Measurements from ENCODE around the gene POLN. TPM values are rescaled to one million over a fixed set of nuclear protein-coding genes. Genes with fewer than 3 reads are reported as not detected.

POLN gene
- total RNA-seq, 2 experiments from 2014 or later = 4.0 to 4.4 TPM

GRCh38 chr4:2219233-2219760 lies 22.6 kb downstream of the POLN start:
- BruUV-seq (replicated peaks) = no TSS peak
- ChIA-PET CTCF (ENCODE audit: unreplicated experiment) (no interaction called here), POLR2A (interaction anchor here (0.6 kb wide), 1 partner anchor 19 kb away, joined by 3 read pairs; no protein-coding TSS in a partner anchor)
- Histone ChIP-seq H3K4me3 (ENCODE audit: low read depth, low read length, poor library complexity, severe bottlenecking) (no peak overlapping the region), H3K9me2 (ENCODE audit: insufficient read depth, low read length) (no peaks in the 10 kb centered on the region), H3K9me3 (ENCODE audit: low read length) (no peaks in the 10 kb centered on the region), H3K27ac (ENCODE audit: low read depth, low read length, poor library complexity, severe bottlenecking) (no peak overlapping the region), H3K4me1 (ENCODE audit: insufficient read depth, low read length, poor library complexity, severe bottlenecking) (no peaks in the 10 kb centered on the region), H2AFZ (ENCODE audit: low read length) (no peak overlapping the region), H3K79me2 (ENCODE audit: insufficient read depth, low read depth, low read length) (no peaks in the 10 kb centered on the region), H3K36me3 (ENCODE audit: insufficient read depth, low read length) (peaks cover 12% of the 10 kb centered on the region; the same call in 1 of the 2 replicates), H4K20me1 (ENCODE audit: insufficient read depth, low read length) (no peaks in the 10 kb centered on the region), H3K4me2 (ENCODE audit: low read length) (no peak overlapping the region)
- TF ChIP-seq EZH2phosphoT487 (IDR thresholded peaks at IDR 0.05; ENCODE audit: borderline replicate concordance, low read depth, low read length) (no peak), CTCF (conservative IDR thresholded peaks at IDR 0.05; ENCODE audit: low read length) (no peak)
- no peak for DNase-seq (ENCODE audit: low spot score)
- intact Hi-C loops (cut with micrococcal nuclease; ENCODE audit: unreplicated experiment) = no loop called here

- Histone ChIP-seq H3K9me2 (ENCODE audit: insufficient read depth, low read length) (no peaks in the 10 kb centered on the region), H3K27ac (ENCODE audit: low read depth, low read length, poor library complexity, severe bottlenecking) (no peak overlapping the region), H3K9me3 (ENCODE audit: low read length) (no peaks in the 10 kb centered on the region), H3K79me2 (ENCODE audit: insufficient read depth, low read depth, low read length) (no peaks in the 10 kb centered on the region), H2AFZ (ENCODE audit: low read length) (no peak overlapping the region), H4K20me1 (ENCODE audit: insufficient read depth, low read length) (no peaks in the 10 kb centered on the region), H3K4me1 (ENCODE audit: insufficient read depth, low read length, poor library complexity, severe bottlenecking) (no peaks in the 10 kb centered on the region), H3K36me3 (ENCODE audit: insufficient read depth, low read length) (peaks cover 11% of the 10 kb centered on the region; the same call in 1 of the 2 replicates), H3K4me3 (ENCODE audit: low read depth, low read length, poor library complexity, severe bottlenecking) (no peak overlapping the region), H3K4me2 (ENCODE audit: low read length) (no peak overlapping the region)
- ChIA-PET POLR2A (interaction anchor here (1.3 kb wide), 1 partner anchor 14 kb away, joined by 3 read pairs; no protein-coding TSS in a partner anchor), CTCF (ENCODE audit: unreplicated experiment) (no interaction called here)
- DNase-seq (ENCODE audit: low spot score) = no peak
- intact Hi-C loops (cut with micrococcal nuclease; ENCODE audit: unreplicated experiment) = no loop called here
- TF ChIP-seq EZH2phosphoT487 (IDR thresholded peaks at IDR 0.05; ENCODE audit: borderline replicate concordance, low read depth, low read length) (no peak), CTCF (conservative IDR thresholded peaks at IDR 0.05; ENCODE audit: low read length) (no peak)
- BruUV-seq (replicated peaks) = no TSS peak
These were observed 23.5 kb downstream of the POLN start for GRCh38 chr4:2218436-2218835.

GRCh38 chr4:2217726-2218125 lies 24.2 kb downstream of the POLN start:
- BruUV-seq (replicated peaks) = no TSS peak
- Histone ChIP-seq H3K4me3 (ENCODE audit: low read depth, low read length, poor library complexity, severe bottlenecking) (no peak overlapping the region), H2AFZ (ENCODE audit: low read length) (no peak overlapping the region), H3K9me3 (ENCODE audit: low read length) (no peaks in the 10 kb centered on the region), H3K79me2 (ENCODE audit: insufficient read depth, low read depth, low read length) (no peaks in the 10 kb centered on the region), H3K4me2 (ENCODE audit: low read length) (no peak overlapping the region), H3K36me3 (ENCODE audit: insufficient read depth, low read length) (peaks cover 4% of the 10 kb centered on the region; the same call in 1 of the 2 replicates), H3K27ac (ENCODE audit: low read depth, low read length, poor library complexity, severe bottlenecking) (no peak overlapping the region), H4K20me1 (ENCODE audit: insufficient read depth, low read length) (no peaks in the 10 kb centered on the region), H3K9me2 (ENCODE audit: insufficient read depth, low read length) (no peaks in the 10 kb centered on the region), H3K4me1 (ENCODE audit: insufficient read depth, low read length, poor library complexity, severe bottlenecking) (no peaks in the 10 kb centered on the region)
- intact Hi-C loops (cut with micrococcal nuclease; ENCODE audit: unreplicated experiment) = no loop called here
- ChIA-PET CTCF (ENCODE audit: unreplicated experiment) (no interaction called here), POLR2A (interaction anchor here (1.3 kb wide), 1 partner anchor 15 kb away, joined by 3 read pairs; no protein-coding TSS in a partner anchor)
- no peak for DNase-seq (ENCODE audit: low spot score)
- no peak for TF ChIP-seq CTCF (conservative IDR thresholded peaks at IDR 0.05; ENCODE audit: low read length)
- TF ChIP-seq EZH2phosphoT487 (IDR thresholded peaks at IDR 0.05; ENCODE audit: borderline replicate concordance, low read depth, low read length) = no peak

All from OCI-LY7 (cell line).